SHP77 treated with DMSO at 0.1 percent for 48 hours (cell line): Measurements from ENCODE around the gene IL1B.

ENCODE experiments used
- DNase-seq: peaks from one replicate; lab custom pipeline; 2025; lab: John Stamatoyannopoulos, UW

IL1B gene

GRCh38 chr2:112829101-112829960 is 7.2 kb downstream of the IL1B start:
- no peak for DNase-seq

GRCh38 chr2:112828251-112828691 is 8.3 kb downstream of the IL1B start:
- no peak for DNase-seq

GRCh38 chr2:112827604-112828185 is 8.9 kb downstream of the IL1B start:
- DNase-seq = no peak

- DNase-seq = no peak
Measured at GRCh38 chr2:112827009-112827408, 9.6 kb downstream of the IL1B start.

GRCh38 chr2:112825706-112826105 is 10.9 kb downstream of the IL1B start:
- DNase-seq = no peak

- DNase-seq = no peak
Measured at GRCh38 chr2:112824694-112825085, 11.9 kb downstream of the IL1B start.

- DNase-seq = no peak
Measured at GRCh38 chr2:112821682-112822081, 14.9 kb downstream of the IL1B start.

- DNase-seq = no peak
Measured at GRCh38 chr2:112821142-112821541, 15.4 kb downstream of the IL1B start.

- no peak for DNase-seq
Measured at GRCh38 chr2:112820343-112820742, 16.2 kb downstream of the IL1B start.

- DNase-seq = no peak
Measured at GRCh38 chr2:112819081-112819480, 17.5 kb downstream of the IL1B start.

GRCh38 chr2:112818094-112818902 is 18.3 kb downstream of the IL1B start:
- DNase-seq = no peak

GRCh38 chr2:112817082-112817689 is 19.4 kb downstream of the IL1B start:
- no peak for DNase-seq

- DNase-seq = no peak
Measured at GRCh38 chr2:112814278-112814677, 22.3 kb downstream of the IL1B start.

- DNase-seq = no peak
Measured at GRCh38 chr2:112813280-112813966, 23.2 kb downstream of the IL1B start.

GRCh38 chr2:112812318-112813267 is 24.0 kb downstream of the IL1B start:
- no peak for DNase-seq

GRCh38 chr2:112811841-112812306 is 24.7 kb downstream of the IL1B start:
- DNase-seq = no peak

GRCh38 chr2:112811276-112811831 is 25.2 kb downstream of the IL1B start:
- DNase-seq = no peak

- DNase-seq = no peak
Measured at GRCh38 chr2:112809112-112809511, 27.5 kb downstream of the IL1B start.

GRCh38 chr2:112807233-112807807 is 29.3 kb downstream of the IL1B start:
- DNase-seq = no peak

GRCh38 chr2:112805542-112805941 is 31.0 kb downstream of the IL1B start:
- no peak for DNase-seq
